Muscle of arm (tissue), 14 donors: Measurements from ENCODE around the gene STK33. TPM values are rescaled to one million over a fixed set of nuclear protein-coding genes. Genes with fewer than 3 reads are reported as not detected.

ENCODE experiments used
- DNase-seq: peaks from one replicate; pipeline ENCODE4 v3.0.0-alpha.2; 2013
- long read RNA-seq, 11 donors: transcript quantifications; one replicate each; lab custom pipeline, GENCODE V29; 2026
- polyA plus RNA-seq, 12 donors: library from polyadenylated mRNA; unstranded; fragments of 120-200 nt; gene quantifications; one replicate each; pipeline ENCODE4 v1.2.1, GENCODE V29; 2013; ENCODE audit not compliant: insufficient read length in 12 of 12

The STK33 gene
- 1 to 10 TPM in 10 of 12 donors, not detected in 2; 2.0 to 7.2 (median 3.7) TPM for polyA plus RNA-seq
- long read RNA-seq, donor 1: 0 reads
- long read RNA-seq, donor 2: 0 reads
- long read RNA-seq, donor 3: 0 reads
- long read RNA-seq, donor 4: 0 reads
- long read RNA-seq, donor 5: 0 reads
- long read RNA-seq, donor 6: 0 reads
- long read RNA-seq, donor 7, full-length matches to known transcripts: 1 of 1 reads
- long read RNA-seq, donor 7, partial matches to known transcripts: 0 of 1 reads
- long read RNA-seq, donor 7, other reads (novel, unspliced or antisense): 0 of 1 reads
- long read RNA-seq, donor 8: 0 reads
- long read RNA-seq, donor 9: 0 reads
- long read RNA-seq, donor 10, full-length matches to known transcripts: 1 of 1 reads
- long read RNA-seq, donor 10, partial matches to known transcripts: 0 of 1 reads
- long read RNA-seq, donor 10, other reads (novel, unspliced or antisense): 0 of 1 reads
- long read RNA-seq, donor 11: 0 reads

GRCh38 chr11:8593935-8594909 is at the start of gene STK33:
TSS of gene STK33 (minus strand) at chr11:8594228. CDS start at chr11:8474905, 119,323 bp downstream.
- peak; percentile 15 for DNase-seq

- no peak for DNase-seq
Measured at GRCh38 chr11:8642196-8642841, 48.3 kb upstream of the STK33 start.

DNA sequence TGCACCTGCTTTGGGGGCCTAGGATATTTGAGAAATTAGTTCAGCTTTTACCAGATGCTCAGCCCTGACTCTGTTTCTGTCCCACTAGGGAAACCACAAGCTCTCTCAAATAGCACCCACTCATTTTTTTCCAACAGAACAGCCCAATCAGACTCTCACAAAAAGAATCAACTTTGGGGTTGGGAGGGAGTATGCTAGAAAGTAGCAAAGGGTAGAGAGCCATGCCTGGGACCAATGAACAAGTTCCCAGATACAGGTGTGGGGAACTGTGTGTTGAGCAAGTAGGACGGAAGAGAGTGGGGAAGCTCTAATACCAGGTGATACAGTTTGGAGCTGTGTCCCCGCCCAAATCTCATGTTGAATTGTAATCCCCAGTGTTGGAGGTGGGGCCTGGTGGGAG is 47.3 kb upstream of the STK33 start:
- DNase-seq: no peak

DNA sequence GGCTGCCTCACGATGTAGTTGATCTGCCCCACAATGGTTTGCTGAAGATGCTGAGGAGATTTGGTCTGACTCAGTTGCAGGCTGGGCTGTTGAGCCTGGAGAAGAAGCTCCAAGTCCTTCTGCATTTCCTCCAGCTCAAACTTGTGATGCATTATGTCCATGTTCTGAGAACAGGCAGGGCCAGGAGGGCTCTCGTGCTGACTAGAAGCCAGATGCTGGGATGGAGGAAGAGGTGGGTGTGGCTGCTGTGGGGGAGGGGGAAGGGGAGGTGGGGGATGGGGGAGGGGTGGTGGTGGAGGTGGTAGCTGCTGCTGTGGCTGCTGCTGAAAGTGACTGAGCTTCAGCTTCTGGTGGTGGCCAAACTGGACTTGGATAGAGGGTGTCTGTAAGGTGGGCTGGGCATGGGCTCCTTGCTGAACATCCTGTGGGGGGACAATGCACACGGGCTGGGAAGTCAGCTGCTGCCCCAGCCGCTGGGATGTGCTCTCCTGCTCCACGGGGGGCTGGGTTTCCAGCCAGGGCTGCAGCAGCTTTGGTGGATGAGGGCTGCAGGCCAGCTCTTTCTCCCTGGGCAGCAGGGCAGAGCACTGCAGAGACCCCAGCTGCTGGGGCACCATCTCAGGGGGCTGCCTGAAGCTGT is 46.4 kb upstream of the STK33 start:
- DNase-seq: no peak

- no peak for DNase-seq
Measured at GRCh38 chr11:8639655-8640054, 45.6 kb upstream of the STK33 start.

DNA sequence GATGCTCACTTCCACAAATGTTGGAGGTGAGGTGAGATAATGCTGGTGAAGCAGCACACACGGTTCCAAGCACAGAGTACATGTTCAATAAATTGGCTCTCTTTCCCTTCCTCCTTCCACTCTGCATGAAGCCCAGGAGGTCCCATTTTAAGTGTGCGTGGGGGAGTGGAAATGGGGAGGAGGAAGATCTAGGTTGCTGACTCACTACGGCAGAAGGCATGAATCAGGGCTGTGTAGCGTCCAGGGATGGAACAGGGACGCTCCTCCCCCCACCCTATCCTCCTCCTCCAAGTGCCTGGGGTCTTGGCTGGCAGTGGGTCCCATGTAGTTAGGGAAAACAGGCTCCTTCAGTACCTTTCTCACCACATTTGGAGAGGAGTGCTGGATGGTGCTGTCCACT is 44.3 kb upstream of the STK33 start:
- no peak for DNase-seq

GRCh38 chr11:8636127-8636526 is 42.1 kb upstream of the STK33 start:
- DNase-seq: no peak

DNA sequence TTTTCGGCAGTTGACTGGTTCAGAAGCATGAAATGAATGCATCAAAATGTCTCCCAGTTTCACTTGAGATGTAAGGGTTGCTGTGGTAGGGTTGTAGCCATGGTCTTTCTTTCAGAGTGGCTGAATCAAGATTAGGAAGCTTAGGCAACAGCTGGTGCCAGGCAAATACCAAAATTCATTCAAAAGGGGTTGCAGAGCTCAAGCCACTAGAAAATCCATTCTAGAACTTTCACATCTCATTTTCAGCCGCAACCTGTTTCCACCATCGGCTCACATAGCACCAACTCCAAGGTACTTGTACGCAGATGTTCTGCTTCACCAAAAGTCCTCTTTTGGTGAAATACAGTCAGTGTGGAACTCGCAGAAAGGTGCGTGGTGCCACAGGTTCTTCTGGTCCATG is 40.5 kb upstream of the STK33 start:
- DNase-seq: no peak

- DNase-seq: peak; percentile 68
Measured at GRCh38 chr11:8631395-8632118, 37.5 kb upstream of the STK33 start.

DNA sequence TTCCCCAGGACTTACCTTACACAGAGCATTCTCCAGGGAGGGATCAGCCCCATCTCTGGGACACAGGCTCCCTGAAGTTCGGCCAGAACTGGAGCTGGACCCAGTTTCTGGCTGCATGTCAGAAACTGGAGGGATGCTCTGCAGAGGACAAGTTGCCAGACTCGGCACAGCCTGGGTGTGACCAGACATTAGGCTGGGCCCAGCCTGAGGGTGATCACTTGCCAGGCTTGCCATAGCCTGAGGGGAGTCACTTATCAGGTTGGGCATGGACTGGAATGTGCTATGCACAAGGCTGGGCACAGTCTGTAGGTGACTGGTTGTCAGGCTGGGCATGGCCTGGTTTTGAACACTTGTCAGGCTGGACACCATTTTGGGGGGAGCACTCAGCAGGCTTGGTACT is 30.7 kb upstream of the STK33 start:
- DNase-seq: no peak

DNA sequence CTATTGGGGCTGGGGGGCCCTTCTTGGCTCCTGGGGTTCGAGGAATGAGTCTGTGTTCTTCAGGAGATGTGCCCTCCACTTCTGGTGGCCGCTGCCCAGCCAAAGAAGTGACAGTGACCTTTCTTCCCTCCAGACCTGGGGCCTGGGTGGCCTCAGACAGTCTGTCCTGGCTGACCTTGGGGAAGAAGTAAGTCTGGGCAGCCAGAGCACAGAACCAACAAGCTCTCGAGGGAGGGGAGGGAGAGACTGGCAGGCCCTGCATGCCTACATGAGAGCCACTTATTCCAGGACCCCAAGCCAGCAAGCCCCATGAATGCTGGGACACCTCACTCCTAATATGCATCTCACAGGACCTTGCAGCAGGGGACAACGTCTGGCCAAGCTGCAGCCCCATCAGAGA is 27.1 kb upstream of the STK33 start:
- no peak for DNase-seq

- DNase-seq: no peak
Measured at GRCh38 chr11:8617063-8617462, 23.0 kb upstream of the STK33 start.

DNA sequence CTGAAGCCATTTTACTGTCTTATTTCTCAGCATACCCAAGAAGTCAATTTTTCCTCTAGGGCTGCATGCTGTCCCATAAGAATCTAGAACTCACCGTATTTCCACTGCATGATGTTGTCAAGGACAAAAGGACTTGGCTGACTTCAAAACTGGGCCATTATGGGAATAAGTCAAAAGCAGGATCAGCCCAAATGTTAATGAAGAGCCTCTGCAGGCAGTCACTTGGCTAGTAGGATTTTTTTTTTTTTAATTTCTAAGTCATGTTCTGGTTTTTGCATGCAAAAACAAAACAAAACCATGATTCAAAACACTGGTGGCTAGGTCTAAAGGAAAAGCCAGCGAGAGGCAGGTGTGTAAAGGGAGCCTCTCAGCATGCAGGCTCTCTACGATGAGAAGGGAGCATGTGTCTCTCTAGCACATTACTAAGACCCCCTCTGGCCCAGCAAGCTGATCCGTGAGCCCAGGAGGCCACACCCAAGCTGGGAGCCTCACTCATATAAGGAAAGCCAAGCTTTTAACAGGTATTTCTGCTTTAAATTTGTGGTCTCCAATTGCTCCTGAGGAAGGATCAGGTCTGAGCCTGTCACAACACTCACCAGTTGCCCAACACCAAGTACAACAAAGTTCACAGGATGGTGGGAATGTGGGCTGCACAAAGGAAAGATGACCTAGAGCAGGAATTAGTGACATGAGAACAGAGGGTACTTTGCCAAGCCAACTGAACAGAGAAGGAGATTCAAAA is 21.4 kb upstream of the STK33 start:
- DNase-seq: no peak

GRCh38 chr11:8614497-8614896 is 20.5 kb upstream of the STK33 start:
- no peak for DNase-seq

DNA sequence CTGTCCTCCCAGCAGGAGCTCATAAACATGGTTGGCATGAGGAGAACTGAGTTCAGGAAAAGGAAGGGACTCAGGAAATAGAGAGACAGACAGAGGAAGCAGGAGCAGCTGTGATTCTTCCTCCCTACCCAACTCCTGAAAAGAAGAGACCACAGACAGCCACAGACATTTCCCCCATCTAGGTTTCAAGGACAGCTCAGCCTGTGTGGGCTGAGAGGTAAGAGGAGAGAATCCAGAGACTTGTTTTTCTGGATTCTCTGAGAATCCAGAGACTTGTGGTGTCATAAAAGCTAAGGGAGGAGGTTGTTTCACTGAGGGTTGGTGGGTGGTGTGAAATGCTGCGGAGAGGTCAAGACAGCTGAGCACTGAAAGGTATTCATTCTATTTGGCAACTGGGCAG is 19.0 kb upstream of the STK33 start:
- DNase-seq: no peak

- no peak for DNase-seq
Measured at GRCh38 chr11:8612522-8612921, 18.5 kb upstream of the STK33 start.

DNA sequence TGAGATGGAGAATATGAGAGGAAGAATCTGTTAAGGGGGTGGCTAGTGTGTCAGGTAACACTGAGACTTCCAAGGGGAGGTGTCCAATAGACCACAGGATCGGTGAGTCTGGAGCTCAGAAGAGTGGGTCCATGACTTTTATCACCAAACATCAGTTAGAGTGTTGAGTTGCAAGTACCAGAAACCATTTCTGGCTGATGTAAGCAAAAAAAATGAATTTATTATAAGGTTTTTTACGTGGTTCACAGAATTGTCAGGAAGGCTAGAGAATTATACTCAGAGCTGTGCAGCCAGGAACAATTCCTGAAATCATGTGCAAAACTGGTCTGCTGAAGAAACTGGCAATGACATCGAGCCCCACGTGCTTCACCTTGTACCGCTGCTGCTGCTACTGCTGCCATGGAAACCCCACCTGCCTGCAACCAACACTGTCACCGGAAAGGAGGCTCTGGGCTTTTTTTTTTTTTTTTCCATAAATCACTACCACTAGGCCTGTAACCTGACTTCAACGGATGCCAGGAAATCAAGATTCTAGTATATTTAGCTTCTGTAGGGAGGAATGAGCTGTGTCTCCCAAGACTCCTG is 16.6 kb upstream of the STK33 start:
- no peak for DNase-seq

DNA sequence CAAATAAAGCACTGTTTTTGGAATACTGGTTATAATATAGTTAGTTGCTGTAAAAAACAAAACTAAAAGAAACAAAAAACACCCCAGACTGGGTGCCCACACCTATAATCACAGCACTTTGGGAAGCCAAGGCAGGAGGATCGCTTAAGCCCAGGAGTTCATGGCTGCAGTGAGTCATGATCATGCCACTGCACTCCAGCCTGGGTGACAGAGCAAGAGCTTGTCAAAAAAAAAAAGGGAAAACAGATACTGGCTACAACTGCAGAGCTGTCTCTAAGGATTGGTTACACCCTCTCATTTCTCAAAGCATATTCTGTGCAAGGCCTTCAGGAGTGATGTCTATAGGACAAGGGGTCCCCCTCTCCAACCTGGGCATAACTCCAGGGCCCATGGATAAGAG is 14.6 kb upstream of the STK33 start:
- no peak for DNase-seq

- no peak for DNase-seq
Measured at GRCh38 chr11:8605971-8606563, 12.0 kb upstream of the STK33 start.
